ENCODE data around the gene MYO3B.

- TF ChIP-seq CTCF (IDR thresholded peaks at IDR 0.05) (no peak), POLR2AphosphoS5 (IDR thresholded peaks at IDR 0.05) (no peak), POLR2A (IDR thresholded peaks at IDR 0.05) (no peak)
Observed at GRCh38 chr2:170213651-170214050, 35.7 kb downstream of the MYO3B start.

Measured in prostate gland (tissue), 2 donors.